ENCODE data around the gene LRCH1. TPM values are rescaled to one million over a fixed set of nuclear protein-coding genes. Genes with fewer than 3 reads are reported as not detected.

The LRCH1 gene
- total and polyA plus RNA-seq, 10 of the 15 experiments (the other 5 are each of a cell fraction or from before 2014, with no cell fraction given): 5.3 to 48.9 (median 14.4) TPM

DNA sequence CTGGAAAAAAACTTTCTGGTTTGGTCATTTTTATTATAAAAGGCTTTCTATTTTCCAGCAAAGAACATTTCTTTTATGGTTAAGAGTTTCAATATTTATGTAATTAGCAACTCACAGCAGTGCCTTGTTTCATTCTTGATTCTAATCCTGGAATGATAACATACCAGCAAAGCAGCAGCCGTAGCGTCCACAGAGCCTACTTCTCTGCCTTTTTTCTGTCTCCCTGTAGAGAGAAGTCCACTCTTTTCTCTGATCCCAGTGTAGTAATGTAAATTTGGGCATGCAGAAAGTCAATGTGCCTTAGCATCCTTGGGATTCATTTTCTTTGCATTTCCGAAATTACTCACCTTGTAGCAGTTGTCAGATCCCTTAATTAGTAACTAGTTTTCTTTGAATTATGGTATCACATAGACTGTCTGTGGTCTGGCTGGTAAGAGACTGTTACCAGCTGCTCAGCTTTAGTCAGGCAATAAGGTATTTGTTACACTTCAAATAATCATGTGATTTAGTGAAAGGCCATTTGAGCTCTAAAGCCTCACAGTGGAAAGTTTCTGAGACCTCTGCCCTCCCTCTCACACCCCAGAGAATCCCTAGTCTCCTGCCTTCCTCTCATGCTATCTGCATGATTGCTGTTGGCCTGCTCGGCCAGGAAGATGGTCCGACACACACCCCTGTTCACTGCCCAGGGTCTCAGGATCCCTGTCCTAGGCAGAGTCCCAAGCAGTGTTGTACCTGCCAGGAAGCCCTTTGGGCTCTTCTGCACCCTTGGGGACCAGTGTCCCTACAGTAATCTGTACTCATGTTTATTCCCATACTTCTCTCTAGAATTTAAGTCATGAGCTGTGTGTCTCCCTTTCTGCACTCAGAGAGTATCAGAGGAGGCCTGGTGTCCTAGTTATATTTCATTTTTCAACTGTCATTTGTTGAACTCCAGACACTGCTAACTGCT is 86.3 kb downstream of the LRCH1 start (continued):
- TF ChIP-seq HDAC6 (IDR thresholded peaks at IDR 0.05; ENCODE audit: unreplicated experiment) (no peak), SRF (IDR thresholded peaks at IDR 0.05; ENCODE audit: low read depth in 2 of 2, low read length in 2 of 2) (no peak), CREM (IDR thresholded peaks at IDR 0.05; ENCODE audit: low read depth) (peak; percentile 47; the same call in 1 of the 2 replicates), MEF2A (IDR thresholded peaks at IDR 0.05; ENCODE audit: insufficient read depth, low read depth, low read length) (peak; percentile 73; the same call in 1 of the 2 replicates), SMARCA5 (IDR thresholded peaks at IDR 0.05) (peak; percentile 61; the same call in 1 of the 2 replicates), RAD51 (IDR thresholded peaks at IDR 0.05) (peak; percentile 76), SPI1 (IDR thresholded peaks at IDR 0.05; ENCODE audit: borderline replicate concordance, insufficient read depth, low read depth, low read length) (no peak), SUPT20H (IDR thresholded peaks at IDR 0.05; ENCODE audit: borderline replicate concordance, control insufficient read depth, low read depth, low read length) (no peak), PAX5 (IDR thresholded peaks at IDR 0.05; ENCODE audit: borderline replicate concordance, low read depth, low read length) (no peak)
- TF ChIP-seq, protein P1, sequence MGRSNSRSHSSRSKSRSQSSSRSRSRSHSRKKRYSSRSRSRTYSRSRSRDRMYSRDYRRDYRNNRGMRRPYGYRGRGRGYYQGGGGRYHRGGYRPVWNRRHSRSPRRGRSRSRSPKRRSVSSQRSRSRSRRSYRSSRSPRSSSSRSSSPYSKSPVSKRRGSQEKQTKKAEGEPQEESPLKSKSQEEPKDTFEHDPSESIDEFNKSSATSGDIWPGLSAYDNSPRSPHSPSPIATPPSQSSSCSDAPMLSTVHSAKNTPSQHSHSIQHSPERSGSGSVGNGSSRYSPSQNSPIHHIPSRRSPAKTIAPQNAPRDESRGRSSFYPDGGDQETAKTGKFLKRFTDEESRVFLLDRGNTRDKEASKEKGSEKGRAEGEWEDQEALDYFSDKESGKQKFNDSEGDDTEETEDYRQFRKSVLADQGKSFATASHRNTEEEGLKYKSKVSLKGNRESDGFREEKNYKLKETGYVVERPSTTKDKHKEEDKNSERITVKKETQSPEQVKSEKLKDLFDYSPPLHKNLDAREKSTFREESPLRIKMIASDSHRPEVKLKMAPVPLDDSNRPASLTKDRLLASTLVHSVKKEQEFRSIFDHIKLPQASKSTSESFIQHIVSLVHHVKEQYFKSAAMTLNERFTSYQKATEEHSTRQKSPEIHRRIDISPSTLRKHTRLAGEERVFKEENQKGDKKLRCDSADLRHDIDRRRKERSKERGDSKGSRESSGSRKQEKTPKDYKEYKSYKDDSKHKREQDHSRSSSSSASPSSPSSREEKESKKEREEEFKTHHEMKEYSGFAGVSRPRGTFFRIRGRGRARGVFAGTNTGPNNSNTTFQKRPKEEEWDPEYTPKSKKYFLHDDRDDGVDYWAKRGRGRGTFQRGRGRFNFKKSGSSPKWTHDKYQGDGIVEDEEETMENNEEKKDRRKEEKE (IDR thresholded peaks at IDR 0.05): no peak
- TF ChIP-seq, protein P2, sequence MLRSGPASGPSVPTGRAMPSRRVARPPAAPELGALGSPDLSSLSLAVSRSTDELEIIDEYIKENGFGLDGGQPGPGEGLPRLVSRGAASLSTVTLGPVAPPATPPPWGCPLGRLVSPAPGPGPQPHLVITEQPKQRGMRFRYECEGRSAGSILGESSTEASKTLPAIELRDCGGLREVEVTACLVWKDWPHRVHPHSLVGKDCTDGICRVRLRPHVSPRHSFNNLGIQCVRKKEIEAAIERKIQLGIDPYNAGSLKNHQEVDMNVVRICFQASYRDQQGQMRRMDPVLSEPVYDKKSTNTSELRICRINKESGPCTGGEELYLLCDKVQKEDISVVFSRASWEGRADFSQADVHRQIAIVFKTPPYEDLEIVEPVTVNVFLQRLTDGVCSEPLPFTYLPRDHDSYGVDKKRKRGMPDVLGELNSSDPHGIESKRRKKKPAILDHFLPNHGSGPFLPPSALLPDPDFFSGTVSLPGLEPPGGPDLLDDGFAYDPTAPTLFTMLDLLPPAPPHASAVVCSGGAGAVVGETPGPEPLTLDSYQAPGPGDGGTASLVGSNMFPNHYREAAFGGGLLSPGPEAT (IDR thresholded peaks at IDR 0.05; ENCODE audit: low read depth): peak; percentile 91
- TF ChIP-seq, protein P3, sequence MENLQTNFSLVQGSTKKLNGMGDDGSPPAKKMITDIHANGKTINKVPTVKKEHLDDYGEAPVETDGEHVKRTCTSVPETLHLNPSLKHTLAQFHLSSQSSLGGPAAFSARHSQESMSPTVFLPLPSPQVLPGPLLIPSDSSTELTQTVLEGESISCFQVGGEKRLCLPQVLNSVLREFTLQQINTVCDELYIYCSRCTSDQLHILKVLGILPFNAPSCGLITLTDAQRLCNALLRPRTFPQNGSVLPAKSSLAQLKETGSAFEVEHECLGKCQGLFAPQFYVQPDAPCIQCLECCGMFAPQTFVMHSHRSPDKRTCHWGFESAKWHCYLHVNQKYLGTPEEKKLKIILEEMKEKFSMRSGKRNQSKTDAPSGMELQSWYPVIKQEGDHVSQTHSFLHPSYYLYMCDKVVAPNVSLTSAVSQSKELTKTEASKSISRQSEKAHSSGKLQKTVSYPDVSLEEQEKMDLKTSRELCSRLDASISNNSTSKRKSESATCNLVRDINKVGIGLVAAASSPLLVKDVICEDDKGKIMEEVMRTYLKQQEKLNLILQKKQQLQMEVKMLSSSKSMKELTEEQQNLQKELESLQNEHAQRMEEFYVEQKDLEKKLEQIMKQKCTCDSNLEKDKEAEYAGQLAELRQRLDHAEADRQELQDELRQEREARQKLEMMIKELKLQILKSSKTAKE (IDR thresholded peaks at IDR 0.05; ENCODE audit: low read depth, poor library complexity, severe bottlenecking): peak; percentile 94
- TF ChIP-seq, protein P4, sequence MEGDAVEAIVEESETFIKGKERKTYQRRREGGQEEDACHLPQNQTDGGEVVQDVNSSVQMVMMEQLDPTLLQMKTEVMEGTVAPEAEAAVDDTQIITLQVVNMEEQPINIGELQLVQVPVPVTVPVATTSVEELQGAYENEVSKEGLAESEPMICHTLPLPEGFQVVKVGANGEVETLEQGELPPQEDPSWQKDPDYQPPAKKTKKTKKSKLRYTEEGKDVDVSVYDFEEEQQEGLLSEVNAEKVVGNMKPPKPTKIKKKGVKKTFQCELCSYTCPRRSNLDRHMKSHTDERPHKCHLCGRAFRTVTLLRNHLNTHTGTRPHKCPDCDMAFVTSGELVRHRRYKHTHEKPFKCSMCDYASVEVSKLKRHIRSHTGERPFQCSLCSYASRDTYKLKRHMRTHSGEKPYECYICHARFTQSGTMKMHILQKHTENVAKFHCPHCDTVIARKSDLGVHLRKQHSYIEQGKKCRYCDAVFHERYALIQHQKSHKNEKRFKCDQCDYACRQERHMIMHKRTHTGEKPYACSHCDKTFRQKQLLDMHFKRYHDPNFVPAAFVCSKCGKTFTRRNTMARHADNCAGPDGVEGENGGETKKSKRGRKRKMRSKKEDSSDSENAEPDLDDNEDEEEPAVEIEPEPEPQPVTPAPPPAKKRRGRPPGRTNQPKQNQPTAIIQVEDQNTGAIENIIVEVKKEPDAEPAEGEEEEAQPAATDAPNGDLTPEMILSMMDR (IDR thresholded peaks at IDR 0.05 in 2 of 3, conservative IDR thresholded peaks at IDR 0.05 in 1 of 3; ENCODE audit: control insufficient read depth in 2 of 3, extremely low read depth in 1 of 3, insufficient read depth in 1 of 3, low read depth in 3 of 3, low read length in 3 of 3): no peak
- TF ChIP-seq, protein P5, sequence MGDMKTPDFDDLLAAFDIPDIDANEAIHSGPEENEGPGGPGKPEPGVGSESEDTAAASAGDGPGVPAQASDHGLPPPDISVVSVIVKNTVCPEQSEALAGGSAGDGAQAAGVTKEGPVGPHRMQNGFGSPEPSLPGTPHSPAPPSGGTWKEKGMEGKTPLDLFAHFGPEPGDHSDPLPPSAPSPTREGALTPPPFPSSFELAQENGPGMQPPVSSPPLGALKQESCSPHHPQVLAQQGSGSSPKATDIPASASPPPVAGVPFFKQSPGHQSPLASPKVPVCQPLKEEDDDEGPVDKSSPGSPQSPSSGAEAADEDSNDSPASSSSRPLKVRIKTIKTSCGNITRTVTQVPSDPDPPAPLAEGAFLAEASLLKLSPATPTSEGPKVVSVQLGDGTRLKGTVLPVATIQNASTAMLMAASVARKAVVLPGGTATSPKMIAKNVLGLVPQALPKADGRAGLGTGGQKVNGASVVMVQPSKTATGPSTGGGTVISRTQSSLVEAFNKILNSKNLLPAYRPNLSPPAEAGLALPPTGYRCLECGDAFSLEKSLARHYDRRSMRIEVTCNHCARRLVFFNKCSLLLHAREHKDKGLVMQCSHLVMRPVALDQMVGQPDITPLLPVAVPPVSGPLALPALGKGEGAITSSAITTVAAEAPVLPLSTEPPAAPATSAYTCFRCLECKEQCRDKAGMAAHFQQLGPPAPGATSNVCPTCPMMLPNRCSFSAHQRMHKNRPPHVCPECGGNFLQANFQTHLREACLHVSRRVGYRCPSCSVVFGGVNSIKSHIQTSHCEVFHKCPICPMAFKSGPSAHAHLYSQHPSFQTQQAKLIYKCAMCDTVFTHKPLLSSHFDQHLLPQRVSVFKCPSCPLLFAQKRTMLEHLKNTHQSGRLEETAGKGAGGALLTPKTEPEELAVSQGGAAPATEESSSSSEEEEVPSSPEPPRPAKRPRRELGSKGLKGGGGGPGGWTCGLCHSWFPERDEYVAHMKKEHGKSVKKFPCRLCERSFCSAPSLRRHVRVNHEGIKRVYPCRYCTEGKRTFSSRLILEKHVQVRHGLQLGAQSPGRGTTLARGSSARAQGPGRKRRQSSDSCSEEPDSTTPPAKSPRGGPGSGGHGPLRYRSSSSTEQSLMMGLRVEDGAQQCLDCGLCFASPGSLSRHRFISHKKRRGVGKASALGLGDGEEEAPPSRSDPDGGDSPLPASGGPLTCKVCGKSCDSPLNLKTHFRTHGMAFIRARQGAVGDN (IDR thresholded peaks at IDR 0.05): peak; percentile 76; the same call in 1 of the 2 replicates

Data from GM12878 (cell line).